ENCODE results near the gene C14orf93.

GRCh38 chr14:22971152-22971551 lies 38.8 kb downstream of the C14orf93 start:
- no peak for TF ChIP-seq POLR2A (IDR thresholded peaks at IDR 0.05; ENCODE audit: low read length)
- TF ChIP-seq GATA1 (IDR thresholded peaks at IDR 0.05; ENCODE audit: low read depth, low read length): no peak
